Endothelial cell of umbilical vein (primary cell): ENCODE data around the gene POLE. TPM values are rescaled to one million over a fixed set of nuclear protein-coding genes. Genes with fewer than 3 reads are reported as not detected.

Experiments used
- BruUV-seq: library from RNA; stranded (reverse); fragments of 400-500 nt; replicated peaks from 2 replicates; lab custom pipeline; 2021; lab: Mats Ljungman, UMichigan
- CTCF ChIA-PET: fragments of 300-600, 350-600 bp; sonication (Branson Sonifier 250); formaldehyde crosslinking; loops from one replicate; lab custom pipeline; 2021; ENCODE audit warnings: antibody characterized with exemption, inconsistent platforms; lab: Charles Lee
- POLR2A ChIA-PET: fragments of 300-600, 350-600 bp; sonication (Branson Sonifier 250); formaldehyde crosslinking; loops from one replicate; lab custom pipeline; 2021; ENCODE audit warnings: antibody characterized with exemption, inconsistent platforms; lab: Charles Lee
- DNase-seq: peaks from one replicate; pipeline ENCODE4 v3.0.0-alpha.2; 2011; ENCODE audit warnings: low read depth, low spot score
- FAIRE-seq: peaks from 2 replicates; lab custom pipeline; 2011; peaks lifted over from hg19 to GRCh38; lab: Jason Lieb, UNC
- H2AFZ ChIP-seq: 2 replicates; pipeline ENCODE4 v1.6.0; 2012; ENCODE audit warnings: low read depth, low read length, control low read depth, inconsistent platforms
- H3K27ac ChIP-seq: 2 replicates; pipeline ENCODE4 v1.5.1; 2011; ENCODE audit warnings: low read depth, mild to moderate bottlenecking, control low read depth, low read length, moderate library complexity; ENCODE audit not compliant: insufficient read depth
- H3K27me3 ChIP-seq, 2 experiments: 2 replicates each; pipeline versions ENCODE4 v1.6.0 to v1.6.1; 2011; ENCODE audit warnings: low read length in 2 of 2, mixed read lengths in 1 of 2; ENCODE audit not compliant: control insufficient read depth in 2 of 2, insufficient read depth in 2 of 2
- H3K36me3 ChIP-seq, 2 experiments: 2 replicates in 1 of 2; 3 replicates in 1 of 2; pipeline ENCODE4 v1.5.1; 2011; ENCODE audit warnings: low read length in 2 of 2, mild to moderate bottlenecking in 1 of 2, moderate library complexity in 1 of 2; ENCODE audit not compliant: control insufficient read depth in 2 of 2, insufficient read depth in 2 of 2; ENCODE audit errors: extremely low read depth in 1 of 2
- H3K4me1 ChIP-seq: 3 replicates; pipeline ENCODE4 v1.5.1; 2011; ENCODE audit warnings: mild to moderate bottlenecking, low read length; ENCODE audit not compliant: control insufficient read depth, insufficient read depth; ENCODE audit errors: extremely low read depth
- H3K4me2 ChIP-seq: 2 replicates; pipeline ENCODE4 v1.6.1; 2011; ENCODE audit warnings: low read length, control low read depth, mixed read lengths; ENCODE audit not compliant: insufficient read depth
- H3K4me3 ChIP-seq, 3 experiments: fragments of 200-600 bp in 1 of 3; sonication (generic), shearing (Covaris generic) in 1 of 3; replicated peaks in 1 of 3; 2 replicates each; pipeline ENCODE4 v1.5.1; 2011 to 2016; ENCODE audit warnings: control low read depth in 3 of 3, low read length in 3 of 3, mild to moderate bottlenecking in 2 of 3, inconsistent platforms in 1 of 3, low read depth in 1 of 3, moderate library complexity in 1 of 3; ENCODE audit not compliant: insufficient read depth in 1 of 3
- H3K79me2 ChIP-seq: 2 replicates; pipeline ENCODE4 v1.6.0; 2012; ENCODE audit warnings: low read length, inconsistent platforms; ENCODE audit not compliant: control insufficient read depth, insufficient read depth
- H3K9ac ChIP-seq: replicated peaks from 2 replicates; pipeline ENCODE3; 2011; ENCODE audit warnings: low read length, control low read depth; ENCODE audit not compliant: insufficient read depth; ENCODE audit errors: extremely low read depth
- H3K9me1 ChIP-seq: replicated peaks from 3 replicates; pipeline ENCODE4 v1.6.0; 2011; ENCODE audit warnings: mild to moderate bottlenecking, low read length; ENCODE audit not compliant: control insufficient read depth, insufficient read depth; ENCODE audit errors: extremely low read depth
- H3K9me3 ChIP-seq: replicated peaks from 2 replicates; pipeline ENCODE4 v1.5.1; 2012; ENCODE audit warnings: low read length, inconsistent platforms; ENCODE audit not compliant: control insufficient read depth, insufficient read depth
- H4K20me1 ChIP-seq: replicated peaks from 2 replicates; pipeline ENCODE3; 2011; ENCODE audit warnings: mild to moderate bottlenecking, low read length; ENCODE audit not compliant: control insufficient read depth, insufficient read depth; ENCODE audit errors: extremely low read depth
- EZH2 ChIP-seq: IDR thresholded peaks from 2 replicates; pipeline ENCODE4 v1.6.1; 2012; ENCODE audit warnings: borderline replicate concordance, low read depth, mild to moderate bottlenecking, moderate library complexity, low read length, inconsistent platforms; ENCODE audit not compliant: severe bottlenecking
- FOS ChIP-seq: IDR thresholded peaks from 2 replicates; pipeline ENCODE4 v1.6.1; 2011; ENCODE audit warnings: mild to moderate bottlenecking, low read length, moderate library complexity, borderline replicate concordance; ENCODE audit not compliant: insufficient read depth
- GATA2 ChIP-seq: IDR thresholded peaks from 2 replicates; pipeline ENCODE4 v1.7.0; 2011; ENCODE audit warnings: low read depth, mild to moderate bottlenecking, moderate library complexity, mixed read lengths, low read length; ENCODE audit not compliant: insufficient read length, insufficient read depth
- JUN ChIP-seq: IDR thresholded peaks from 2 replicates; pipeline ENCODE4 v1.6.1; 2011; ENCODE audit warnings: borderline replicate concordance, low read depth; ENCODE audit not compliant: insufficient read length, insufficient read depth
- MYC ChIP-seq: IDR thresholded peaks from one replicate; pipeline ENCODE4 v1.6.1; 2011; ENCODE audit warnings: mild to moderate bottlenecking, low read depth, low read length
- POLR2A ChIP-seq: IDR thresholded peaks from 2 replicates; pipeline ENCODE4 v1.6.1; 2012; ENCODE audit warnings: low read depth, mild to moderate bottlenecking, control low read depth, low read length
- POLR2AphosphoS5 ChIP-seq: IDR thresholded peaks from 2 replicates; pipeline ENCODE4 v1.6.1; 2012; ENCODE audit warnings: low read depth, mild to moderate bottlenecking, control low read depth, low read length, moderate library complexity; ENCODE audit not compliant: insufficient read depth
- dilution Hi-C: fragments of 300-500 bp; cut with MboI; formaldehyde crosslinking; loops from one replicate; pipeline ENCODE4 v1.15.0; 2019; ENCODE audit warnings: low sequenced_read_pairs; ENCODE audit not compliant: extremely low pct_ligation_motif_present
- intact Hi-C: fragments of 100-400 bp; cut with micrococcal nuclease; formaldehyde crosslinking; loops from one replicate; pipeline ENCODE4 v1.10.0; 2022
- polyA plus RNA-seq, 4 experiments: library from polyadenylated mRNA; depleted of rRNA in 3 of 4; stranded (reverse) in 3 of 4; unstranded in 1 of 4; fragments of >200 nt; gene quantifications; 2 replicates each; pipeline versions ENCODE4 v1.2.1 to v1.2.3, GENCODE V29; 2011 to 2012; ENCODE audit warnings: missing spikeins in 1 of 4
- total RNA-seq: library from RNA; stranded (reverse); gene quantifications from 2 replicates; pipeline ENCODE4 v1.2.3, GENCODE V29; 2021
- TF ChIP-seq, protein P1 (sequence below): IDR thresholded peaks from 2 replicates; pipeline ENCODE4 v1.6.1; 2011; ENCODE audit not compliant: insufficient read depth, insufficient read length
- TF ChIP-seq, protein P2 (sequence below), 2 donors: IDR thresholded peaks; 1 replicate in 1 of 2; 2 replicates in 1 of 2; pipeline ENCODE4 v1.5.1; 2011; ENCODE audit warnings: low read length in 2 of 2, mild to moderate bottlenecking in 2 of 2, moderate library complexity in 2 of 2, control low read depth in 1 of 2, inconsistent platforms in 1 of 2, low read depth in 1 of 2; ENCODE audit not compliant: insufficient read depth in 1 of 2; ENCODE audit errors: extremely low read depth in 1 of 2

POLE gene
- total and polyA plus RNA-seq, 2 donors (not counting 3 experiments of a cell fraction or from before 2014, with no cell fraction given): 22.9 to 82.7 TPM

DNA sequence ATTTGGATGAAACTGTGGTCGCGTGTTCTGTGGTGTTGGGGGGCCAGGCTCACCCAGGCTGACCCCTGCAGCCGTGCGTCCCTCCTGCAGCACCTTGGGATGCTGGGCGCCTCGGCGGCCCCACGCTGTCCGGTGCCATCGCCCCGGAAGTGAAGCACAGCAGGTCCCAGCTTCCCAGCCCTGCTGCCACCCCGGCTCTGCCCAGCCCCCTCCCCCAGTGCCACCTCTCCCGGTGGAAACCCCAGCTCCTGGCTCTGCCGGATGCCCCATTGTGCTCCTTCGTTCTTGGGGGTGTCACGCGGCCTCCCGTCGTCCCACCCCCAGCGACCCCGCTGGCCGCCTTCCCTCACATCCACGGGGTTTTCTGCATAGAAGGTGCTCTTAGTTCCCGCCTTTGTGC, 102.0 kb downstream of the POLE start:
- H3K9me3 ChIP-seq: no peaks in the 10 kb centered on the region
- DNase-seq: no peak
- BruUV-seq: no TSS peak
- no peaks in the 10 kb centered on the region for H3K9me1 ChIP-seq
- POLR2A ChIA-PET: no interaction called here
- H3K27ac ChIP-seq: no peak overlapping the region
- no peaks in the 10 kb centered on the region for H4K20me1 ChIP-seq
- intact Hi-C loops (no loop called here), dilution Hi-C loops (no loop called here)
- H3K79me2 ChIP-seq: no peaks in the 10 kb centered on the region
- no peak overlapping the region for H3K9ac ChIP-seq
- no peaks in the 10 kb centered on the region for H3K4me1 ChIP-seq
- CTCF ChIA-PET: interaction anchor here (0.8 to 2.0 kb wide), 2 partner anchors 10 to 24 kb away, joined by 3 to 7 read pairs; no protein-coding TSS in a partner anchor
- H3K4me3 ChIP-seq: no peak overlapping the region
- no peak overlapping the region for H2AFZ ChIP-seq
- no peak overlapping the region for H3K4me2 ChIP-seq
- FAIRE-seq: no peak
- TF ChIP-seq POLR2AphosphoS5: no peak
- TF ChIP-seq, protein P1, sequence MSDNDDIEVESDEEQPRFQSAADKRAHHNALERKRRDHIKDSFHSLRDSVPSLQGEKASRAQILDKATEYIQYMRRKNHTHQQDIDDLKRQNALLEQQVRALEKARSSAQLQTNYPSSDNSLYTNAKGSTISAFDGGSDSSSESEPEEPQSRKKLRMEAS: no peak
- TF ChIP-seq JUN: no peak
- no peak for TF ChIP-seq GATA2
- TF ChIP-seq FOS: no peak
- TF ChIP-seq, protein P2, sequence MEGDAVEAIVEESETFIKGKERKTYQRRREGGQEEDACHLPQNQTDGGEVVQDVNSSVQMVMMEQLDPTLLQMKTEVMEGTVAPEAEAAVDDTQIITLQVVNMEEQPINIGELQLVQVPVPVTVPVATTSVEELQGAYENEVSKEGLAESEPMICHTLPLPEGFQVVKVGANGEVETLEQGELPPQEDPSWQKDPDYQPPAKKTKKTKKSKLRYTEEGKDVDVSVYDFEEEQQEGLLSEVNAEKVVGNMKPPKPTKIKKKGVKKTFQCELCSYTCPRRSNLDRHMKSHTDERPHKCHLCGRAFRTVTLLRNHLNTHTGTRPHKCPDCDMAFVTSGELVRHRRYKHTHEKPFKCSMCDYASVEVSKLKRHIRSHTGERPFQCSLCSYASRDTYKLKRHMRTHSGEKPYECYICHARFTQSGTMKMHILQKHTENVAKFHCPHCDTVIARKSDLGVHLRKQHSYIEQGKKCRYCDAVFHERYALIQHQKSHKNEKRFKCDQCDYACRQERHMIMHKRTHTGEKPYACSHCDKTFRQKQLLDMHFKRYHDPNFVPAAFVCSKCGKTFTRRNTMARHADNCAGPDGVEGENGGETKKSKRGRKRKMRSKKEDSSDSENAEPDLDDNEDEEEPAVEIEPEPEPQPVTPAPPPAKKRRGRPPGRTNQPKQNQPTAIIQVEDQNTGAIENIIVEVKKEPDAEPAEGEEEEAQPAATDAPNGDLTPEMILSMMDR (IDR thresholded peaks at IDR 0.05; ENCODE audit: extremely low read depth in 1 of 2, insufficient read depth in 1 of 2, low read depth in 1 of 2, low read length in 2 of 2): no peak
- TF ChIP-seq POLR2A: no peak
- TF ChIP-seq EZH2: no peak
- TF ChIP-seq MYC: no peak
- H3K36me3 ChIP-seq: peaks cover 0 to 3% of the 10 kb centered on the region in 2 experiments
- peaks cover 0 to 5% of the 10 kb centered on the region in 2 experiments for H3K27me3 ChIP-seq
